Thyroid gland (tissue), 4 donors: ENCODE results near the gene FAM193B.

Experiments used
- CTCF ChIP-seq, 6 experiments: fragments of 200-600 bp in 3 of 6; fragments of 450-650 bp in 3 of 6; sonication (generic) in 3 of 6; IDR thresholded peaks; one replicate each; pipeline ENCODE4 v1.5.1; 2016 to 2019; ENCODE audit warnings: antibody characterized with exemption in 6 of 6, mild to moderate bottlenecking in 2 of 6, inconsistent platforms in 1 of 6, moderate library complexity in 1 of 6
- POLR2A ChIP-seq, 2 donors: fragments of 450-650 bp; IDR thresholded peaks; one replicate each; pipeline ENCODE4 v1.6.1; 2017; ENCODE audit warnings: antibody characterized with exemption in 2 of 2, mild to moderate bottlenecking in 2 of 2, moderate library complexity in 1 of 2

GRCh38 chr5:177537389-177538361, 16.7 kb downstream of the FAM193B start:
- no peak for TF ChIP-seq POLR2A (IDR thresholded peaks at IDR 0.05)
- no peak for TF ChIP-seq CTCF (IDR thresholded peaks at IDR 0.05)
